HepG2 (cell line): ENCODE measurements around the gene SOCS1. TPM values are rescaled to one million over a fixed set of nuclear protein-coding genes. Genes with fewer than 3 reads are reported as not detected.

Source experiments
- ARID4A ChIP-seq: sonication (generic); formaldehyde crosslinking; IDR thresholded peaks from 2 replicates; pipeline ENCODE4 v1.5.0; 2020; ENCODE audit warnings: mild to moderate bottlenecking, missing genetic modification reagents, borderline replicate concordance
- GTF3A ChIP-seq: sonication (generic); formaldehyde crosslinking; conservative IDR thresholded peaks from 2 replicates; pipeline ENCODE4 v1.4.0; 2020; ENCODE audit warnings: mild to moderate bottlenecking, missing genetic modification reagents
- HMGXB3 ChIP-seq: sonication (generic); formaldehyde crosslinking; IDR thresholded peaks from 2 replicates; pipeline ENCODE4 v1.4.0; 2020; ENCODE audit warnings: missing genetic modification reagents, borderline replicate concordance
- IKZF1 ChIP-seq: fragments of 450-650 bp; IDR thresholded peaks from 2 replicates; pipeline ENCODE4 v1.7.1; 2016
- NPAS2 ChIP-seq: sonication (generic); formaldehyde crosslinking; IDR thresholded peaks from 2 replicates; pipeline ENCODE4 v1.8.0; 2022; ENCODE audit warnings: mild to moderate bottlenecking, missing genetic modification reagents, borderline replicate concordance
- RNF2 ChIP-seq: fragments of 450-650 bp; conservative IDR thresholded peaks from 2 replicates; pipeline ENCODE4 v1.6.1; 2016; ENCODE audit warnings: low read depth
- SMAD1 ChIP-seq: sonication (generic); formaldehyde crosslinking; IDR thresholded peaks from 2 replicates; pipeline ENCODE4 v1.4.0; 2020; ENCODE audit warnings: missing genetic modification reagents, low read depth, mild to moderate bottlenecking, borderline replicate concordance
- SMARCE1 ChIP-seq: fragments of 450-650 bp; IDR thresholded peaks from 2 replicates; pipeline ENCODE4 v1.6.1; 2017; ENCODE audit warnings: borderline replicate concordance
- ZBTB46 ChIP-seq: sonication (generic); formaldehyde crosslinking; IDR thresholded peaks from 2 replicates; pipeline ENCODE4 v1.4.0; 2020; ENCODE audit warnings: mild to moderate bottlenecking, missing genetic modification reagents, borderline replicate concordance
- ZMAT5 ChIP-seq: sonication (generic); formaldehyde crosslinking; IDR thresholded peaks from 2 replicates; pipeline ENCODE4 v1.5.0; 2020; ENCODE audit warnings: mild to moderate bottlenecking, low read depth, missing genetic modification reagents, borderline replicate concordance
- ZNF430 ChIP-seq: sonication (generic); formaldehyde crosslinking; IDR thresholded peaks from 2 replicates; pipeline ENCODE4 v1.9.0; 2021; ENCODE audit warnings: mild to moderate bottlenecking, missing genetic modification reagents
- ZNF510 ChIP-seq: sonication (generic); formaldehyde crosslinking; IDR thresholded peaks from 2 replicates; pipeline ENCODE4 v1.4.0; 2020; ENCODE audit warnings: low read depth, mild to moderate bottlenecking, missing genetic modification reagents
- ZNF644 ChIP-seq: IDR thresholded peaks from 2 replicates; pipeline ENCODE4 v1.6.1; 2016; ENCODE audit warnings: low read depth
- ZNF720 ChIP-seq: sonication (generic); formaldehyde crosslinking; IDR thresholded peaks from 2 replicates; pipeline ENCODE4 v1.4.0; 2020; ENCODE audit warnings: missing genetic modification reagents
- ZNF740 ChIP-seq: sonication (generic); formaldehyde crosslinking; IDR thresholded peaks from 2 replicates; pipeline ENCODE4 v1.4.0; 2020; ENCODE audit warnings: missing genetic modification reagents
- ZNF781 ChIP-seq: sonication (generic); formaldehyde crosslinking; IDR thresholded peaks from 2 replicates; pipeline ENCODE4 v1.5.1; 2020; ENCODE audit warnings: borderline replicate concordance, mild to moderate bottlenecking, missing genetic modification reagents; ENCODE audit errors: not compliant biosample characterization
- ZNF790 ChIP-seq: sonication (generic); formaldehyde crosslinking; IDR thresholded peaks from 2 replicates; pipeline ENCODE4 v1.8.0; 2022; ENCODE audit warnings: missing genetic modification reagents, mild to moderate bottlenecking, borderline replicate concordance
- polyA plus RNA-seq, 8 experiments: library from polyadenylated mRNA; depleted of rRNA in 3 of 8; stranded (reverse) in 7 of 8; unstranded in 1 of 8; fragments of >200 nt; fragmentation: Illumina TruSeq in 4 of 8; extraction: Trizol in 4 of 8; gene quantifications; 2 replicates each; pipeline versions ENCODE4 v1.2.1 to v1.2.3, GENCODE V29; 2011 to 2016; ENCODE audit warnings: low read depth in 4 of 8, missing spikeins in 1 of 8, mixed read lengths in 1 of 8; ENCODE audit not compliant: insufficient read depth in 1 of 8
- total RNA-seq, 5 experiments: library from RNA; depleted of rRNA; stranded (reverse); fragments of >200 nt; fragmentation: Illumina TruSeq; extraction: Trizol; gene quantifications; 2 replicates each; pipeline ENCODE4 v1.2.3, GENCODE V29; 2016; ENCODE audit warnings: low read depth in 1 of 5

Gene SOCS1
- total and polyA plus RNA-seq, 2 of the 13 experiments (the other 11 are each of a cell fraction or from before 2014, with no cell fraction given), result 5.3 to 6.3 TPM

- TF ChIP-seq ZNF720 (CRISPR knock-in tag), result no peak
- TF ChIP-seq SMARCE1, result no peak
- TF ChIP-seq ZNF510 (CRISPR knock-in tag), result peak; percentile 38; the same call in 1 of the 2 replicates
- TF ChIP-seq ZNF781 (CRISPR knock-in tag), result peak; percentile 50
- no peak for TF ChIP-seq RNF2
- peak; percentile 80 for TF ChIP-seq ARID4A (CRISPR knock-in tag)
- TF ChIP-seq ZNF740 (CRISPR knock-in tag), result no peak
- TF ChIP-seq ZNF790 (CRISPR knock-in tag), result peak; percentile 36; the same call in 1 of the 2 replicates
- TF ChIP-seq GTF3A (CRISPR knock-in tag), result no peak
- TF ChIP-seq SMAD1 (CRISPR knock-in tag), result 0 out of 2 replicates have a peak, but pooled peaks have one; percentile 57
- no peak for TF ChIP-seq NPAS2 (CRISPR knock-in tag)
- TF ChIP-seq HMGXB3, result no peak
- TF ChIP-seq ZBTB46 (CRISPR knock-in tag), result peak; percentile 94; the same call in 1 of the 2 replicates
- TF ChIP-seq IKZF1, result no peak
- TF ChIP-seq ZMAT5, result no peak
- TF ChIP-seq ZNF430 (CRISPR knock-in tag), result 0 out of 2 replicates have a peak, but pooled peaks have one; percentile 66
- no peak for TF ChIP-seq ZNF644
Measured at GRCh38 chr16:11258553-11259492, 2.8 kb upstream of the SOCS1 start (continued).
